PC-3 (cell line): ENCODE results near the gene NLRP10.

Experiments
- CTCF ChIP-seq: fragments of 300-600 bp; sonication (generic); conservative IDR thresholded peaks from 2 replicates; pipeline ENCODE4 v1.5.1; 2017; ENCODE audit warnings: antibody characterized with exemption, low read depth, mild to moderate bottlenecking, low read length
- EZH2 ChIP-seq: fragments of 300-600 bp; sonication (generic); IDR thresholded peaks from one replicate; pipeline ENCODE4 v1.6.1; 2017; ENCODE audit warnings: antibody characterized with exemption, mild to moderate bottlenecking, low read length; ENCODE audit not compliant: unreplicated experiment
- EZH2phosphoT487 ChIP-seq: fragments of 300-600 bp; sonication (generic); IDR thresholded peaks from 2 replicates; pipeline ENCODE4 v1.6.1; 2018; ENCODE audit warnings: mild to moderate bottlenecking, antibody characterized with exemption, low read length, borderline replicate concordance

GRCh38 chr11:7941146-7941545, 24.1 kb downstream of the NLRP10 start:
- TF ChIP-seq CTCF = no peak
- no peak for TF ChIP-seq EZH2
- TF ChIP-seq EZH2phosphoT487 = no peak
